DMS 273 (cell line): ENCODE results near the gene RASA3.
"Not testable (repeated sequence)": the region's sequence is repeated elsewhere in the genome, so short reads cannot be mapped to it uniquely, and the experiment has no call there.

Experiments used
- DNase-seq: peaks from one replicate; lab custom pipeline; 2025; ENCODE audit not compliant: unreplicated experiment; lab: John Stamatoyannopoulos, UW

The RASA3 gene

DNA sequence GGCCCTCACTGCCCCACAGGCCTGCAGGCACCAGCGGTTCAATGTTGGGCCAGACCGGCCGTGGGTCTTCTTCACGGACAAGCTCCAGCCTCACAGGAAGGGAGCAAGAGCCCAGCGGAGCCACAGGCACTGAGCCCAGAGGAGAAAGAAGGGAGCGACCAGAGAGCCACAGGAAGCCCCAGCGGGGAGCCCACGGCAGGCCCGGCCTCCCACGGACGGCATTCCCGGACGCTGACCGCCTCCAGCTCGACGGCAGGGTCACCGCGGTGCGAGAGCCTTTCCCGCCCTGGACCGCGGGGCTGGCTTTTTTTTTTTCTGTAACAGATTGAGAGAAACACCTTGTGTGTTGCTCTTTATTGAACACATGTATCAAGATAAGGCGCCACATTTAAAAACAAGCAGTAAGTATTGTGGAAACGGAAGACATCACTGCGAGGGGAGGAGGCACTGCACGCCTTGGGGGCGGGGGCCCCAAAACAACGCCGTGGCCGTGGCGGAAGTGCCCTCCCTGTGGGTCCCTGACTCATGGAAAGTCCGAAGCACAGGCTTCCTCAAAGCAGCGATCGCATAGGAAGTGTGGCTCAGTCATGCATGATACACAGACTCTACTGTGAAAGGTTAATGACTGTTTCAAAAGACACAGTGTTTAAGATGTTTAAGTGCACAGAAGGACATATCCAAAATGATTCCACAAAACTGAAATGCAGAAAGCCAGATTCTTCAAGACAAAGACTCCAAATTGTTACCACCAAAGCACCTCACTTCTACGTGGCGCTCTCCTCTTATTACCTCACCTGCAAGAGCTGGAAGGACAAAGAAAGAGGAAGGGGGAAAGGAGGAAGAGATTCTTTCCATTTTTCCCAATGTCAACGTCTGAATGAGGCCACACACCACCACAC, 3.5 kb downstream of the RASA3 start:
- no peak for DNase-seq

DNA sequence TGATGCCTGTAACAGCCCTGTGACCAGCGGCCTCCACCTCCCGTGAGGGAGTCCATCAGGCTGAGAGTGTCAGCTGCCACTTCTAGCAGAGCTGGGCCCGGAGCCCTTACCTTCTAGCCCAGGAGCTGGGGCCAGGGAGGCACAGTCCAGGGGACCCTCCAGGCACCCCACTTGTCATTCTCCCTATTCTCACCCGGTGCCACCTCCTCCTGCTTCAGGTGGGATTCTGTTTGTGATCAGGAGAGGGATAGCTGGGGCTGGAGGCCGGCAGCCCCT, 4.1 kb downstream of the RASA3 start:
- DNase-seq: no peak

DNA sequence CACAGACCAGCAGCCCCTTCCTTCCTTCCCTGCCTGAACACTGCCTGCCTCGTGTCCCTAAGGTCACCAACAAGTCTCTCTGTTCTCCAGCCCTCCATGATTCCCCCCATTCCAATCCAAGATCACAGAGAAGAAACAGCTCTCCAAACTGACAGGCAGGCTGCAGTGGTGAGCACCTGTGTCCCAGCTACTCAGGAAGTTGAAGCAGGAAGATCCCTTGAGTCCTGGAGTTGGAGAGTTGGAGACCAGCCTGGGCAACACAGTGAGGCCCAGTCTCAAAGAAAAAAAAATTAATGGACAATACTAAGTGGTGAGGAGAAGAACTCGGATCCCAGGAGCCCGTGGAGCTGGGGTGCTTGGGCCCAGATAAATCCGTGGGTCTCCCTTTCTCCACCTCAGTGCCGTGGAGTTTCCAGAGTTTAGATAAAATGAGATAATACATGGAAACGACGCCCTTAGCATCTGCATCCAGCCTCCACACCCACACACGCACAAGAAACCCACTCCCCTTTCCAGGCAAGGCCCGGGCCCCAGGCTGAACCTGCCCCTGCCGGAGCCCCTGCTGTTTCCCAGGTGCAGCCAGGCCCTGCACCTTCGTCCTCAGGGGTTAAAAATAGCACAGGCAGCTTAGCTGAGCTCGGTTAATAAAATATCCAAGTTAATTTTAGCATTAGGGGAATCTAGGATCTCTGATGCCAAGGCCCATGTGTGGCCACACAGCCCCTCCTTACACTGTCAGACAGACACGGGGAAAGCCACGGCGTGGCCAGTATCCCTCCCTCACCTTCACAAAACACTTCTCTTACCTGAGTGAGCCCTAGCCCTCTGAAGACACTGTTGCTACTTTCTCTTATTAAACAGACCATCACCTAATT, 4.7 kb downstream of the RASA3 start:
- no peak for DNase-seq

DNA sequence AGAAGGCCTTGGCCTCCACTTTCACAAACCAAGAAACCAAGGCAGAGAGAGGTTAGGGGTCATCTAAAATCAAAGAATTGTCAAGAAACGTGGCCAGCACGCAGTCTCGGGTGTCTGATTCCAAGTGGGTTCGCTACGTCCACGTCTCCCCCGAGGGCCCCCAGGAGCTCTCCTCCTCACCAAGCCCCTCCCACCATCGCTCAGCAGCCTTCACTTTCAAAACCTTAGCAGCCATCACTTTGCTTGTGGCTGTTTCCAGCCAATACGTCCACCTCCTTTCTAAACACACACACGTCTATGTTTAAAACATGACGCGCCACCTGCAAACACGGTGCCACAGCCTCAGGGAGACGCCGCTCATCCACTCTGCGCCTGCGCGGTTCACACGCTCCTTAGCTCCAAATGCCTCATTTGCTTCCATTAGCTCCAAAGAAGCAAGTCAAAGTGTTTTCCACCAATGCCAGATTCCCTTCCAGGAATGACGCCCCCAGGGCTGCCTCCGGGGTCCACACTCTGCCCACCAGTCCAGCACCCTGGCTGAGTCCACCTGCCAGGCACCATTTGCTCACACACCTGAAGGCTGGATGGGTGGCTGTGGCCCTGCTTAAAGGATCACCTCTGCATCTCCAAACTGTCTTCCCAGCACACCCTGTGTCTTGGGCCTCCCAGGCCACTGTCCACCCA, 5.5 kb downstream of the RASA3 start:
- no peak for DNase-seq

DNA sequence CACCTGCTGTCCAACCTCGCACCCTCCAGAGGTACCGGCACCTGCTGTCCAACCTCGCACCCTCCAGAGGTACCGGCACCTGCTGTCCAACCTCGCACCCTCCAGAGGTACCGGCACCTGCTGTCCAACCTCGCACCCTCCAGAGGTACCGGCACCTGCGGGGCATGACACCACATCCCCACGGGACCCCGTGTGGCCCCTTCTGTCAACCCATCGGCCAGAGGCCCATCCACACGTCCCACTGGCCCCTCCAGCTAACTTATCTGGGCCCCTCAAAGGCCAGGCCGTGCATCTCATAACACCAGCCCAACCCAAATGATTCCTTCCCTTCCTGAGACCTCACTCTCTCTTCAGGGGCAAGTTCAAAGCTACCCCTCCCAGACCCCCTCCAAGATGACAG, 6.3 kb downstream of the RASA3 start:
- not testable (repeated sequence) for DNase-seq

DNA sequence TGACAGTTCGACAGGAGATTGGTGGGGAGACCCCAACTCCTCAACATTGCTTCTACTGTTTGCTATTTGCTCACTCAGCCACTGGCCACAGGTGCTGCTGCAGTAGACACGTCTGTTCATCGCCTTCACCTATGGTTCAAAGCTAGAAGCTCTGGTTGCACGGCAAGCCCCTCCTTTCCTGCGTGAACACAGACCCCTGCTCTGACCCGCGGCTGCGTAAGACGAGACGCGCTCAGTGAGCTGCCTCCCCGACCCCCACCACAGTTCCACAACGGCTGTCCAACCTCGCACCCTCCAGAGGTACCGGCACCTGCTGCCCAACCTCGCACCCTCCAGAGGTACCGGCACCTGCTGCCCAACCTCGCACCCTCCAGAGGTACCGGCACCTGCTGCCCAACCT, 6.8 kb downstream of the RASA3 start:
- no peak for DNase-seq

DNA sequence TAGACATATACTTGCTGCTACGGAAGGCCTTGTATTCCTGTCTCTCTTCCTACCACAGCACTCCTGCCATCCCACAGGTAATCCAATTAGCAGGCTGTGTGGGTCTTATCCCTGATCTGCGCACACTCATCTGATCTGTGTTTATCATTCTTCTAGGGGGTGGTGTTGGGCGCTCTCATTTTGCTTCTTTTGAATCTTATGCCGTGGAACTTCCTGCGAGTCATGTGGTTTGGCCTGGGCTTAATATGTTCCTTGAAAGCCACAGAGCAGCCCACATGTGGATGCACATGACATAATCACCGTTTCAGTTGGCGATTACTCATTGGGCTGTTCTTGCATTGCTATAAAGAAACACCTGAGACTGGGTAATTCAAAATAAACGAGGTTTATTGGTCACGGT, 7.5 kb downstream of the RASA3 start:
- DNase-seq: no peak

DNA sequence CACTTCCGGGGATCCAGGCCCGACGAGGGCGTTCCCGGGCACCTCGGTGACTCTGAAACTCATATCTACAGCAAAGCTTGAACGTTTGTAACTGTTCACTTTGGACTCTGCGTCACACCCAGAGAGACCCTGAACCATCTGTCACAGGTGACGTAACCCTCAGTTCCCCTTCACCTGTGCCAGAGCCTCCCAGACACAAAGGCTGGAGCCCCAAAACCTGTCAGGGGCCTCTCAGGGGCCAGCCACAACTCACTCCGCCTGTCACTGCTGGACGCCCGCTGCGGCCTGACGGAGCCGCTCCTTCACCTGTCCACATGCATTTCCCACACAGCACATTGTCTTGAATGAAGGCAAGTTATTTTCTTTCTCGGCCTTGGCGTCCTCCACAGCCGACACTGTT, 8.0 kb downstream of the RASA3 start:
- DNase-seq: no peak

DNA sequence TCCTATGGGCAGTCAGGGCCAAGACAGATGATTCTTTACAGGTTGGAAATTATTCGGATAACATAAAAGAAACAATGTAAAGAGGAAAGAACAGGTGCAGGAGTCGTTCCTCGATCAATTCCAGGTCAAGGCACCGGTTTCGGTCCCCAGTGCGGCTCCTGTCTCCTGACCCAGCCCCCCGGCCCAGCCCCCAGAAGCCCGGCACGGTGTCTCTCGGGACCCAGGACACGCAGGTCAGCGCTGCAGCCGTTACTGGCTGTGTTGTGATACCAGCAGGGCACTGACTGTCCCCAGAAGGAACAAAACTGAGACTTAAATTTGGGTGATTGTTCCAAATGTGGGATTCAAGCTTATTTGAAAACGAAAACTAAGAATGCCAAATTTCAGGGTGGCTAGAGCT, 8.5 kb downstream of the RASA3 start:
- DNase-seq: no peak

DNA sequence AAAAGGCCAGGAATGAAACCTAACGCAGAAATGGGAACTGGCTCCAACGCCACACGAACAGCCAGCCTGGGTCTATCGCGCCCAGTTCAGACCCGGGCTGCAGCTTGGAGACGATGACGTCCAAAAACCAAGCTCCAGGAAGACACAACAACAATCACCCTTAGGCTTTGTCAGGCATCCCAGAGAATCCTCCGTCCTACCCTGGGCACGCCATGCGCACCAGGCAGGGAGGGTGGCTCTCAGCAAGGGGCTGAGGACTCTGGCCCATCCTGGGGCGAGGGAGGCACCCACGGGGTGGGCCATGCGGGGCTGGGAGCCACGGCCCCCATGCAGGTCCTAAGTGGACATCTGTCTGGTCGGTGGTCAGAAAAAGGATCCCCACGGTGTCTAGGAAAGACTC, 9.0 kb downstream of the RASA3 start:
- DNase-seq: no peak

DNA sequence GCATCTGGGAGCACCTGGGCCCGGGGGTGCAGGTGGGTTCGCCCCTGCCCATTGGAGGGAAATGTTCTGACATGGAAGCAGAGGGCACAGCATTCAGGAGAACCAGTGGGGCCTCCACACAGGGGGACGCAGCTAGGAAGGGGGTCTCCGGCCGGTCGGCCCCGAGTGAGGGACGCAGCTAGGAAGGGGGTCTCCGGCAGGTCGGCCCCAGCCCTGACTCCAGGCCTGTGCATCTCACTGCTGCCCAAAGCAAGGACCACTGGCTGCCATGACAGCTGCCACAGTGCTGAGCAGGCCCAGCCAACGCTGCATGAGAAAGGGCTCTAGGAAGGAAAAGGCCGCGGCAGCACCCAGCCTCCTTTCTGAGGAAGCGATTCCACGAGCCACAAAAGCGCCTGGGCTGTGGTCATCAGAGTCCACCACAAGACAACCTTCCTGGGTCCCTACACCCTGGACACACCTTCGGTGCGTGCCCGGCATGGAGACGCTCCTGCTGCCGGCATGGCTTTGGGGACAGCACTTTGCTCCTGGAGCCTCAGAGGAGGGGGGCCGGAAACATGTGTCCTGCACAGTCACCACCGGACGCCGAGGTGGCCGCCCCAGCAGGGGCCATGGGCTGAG, 9.7 kb downstream of the RASA3 start:
- DNase-seq: no peak

DNA sequence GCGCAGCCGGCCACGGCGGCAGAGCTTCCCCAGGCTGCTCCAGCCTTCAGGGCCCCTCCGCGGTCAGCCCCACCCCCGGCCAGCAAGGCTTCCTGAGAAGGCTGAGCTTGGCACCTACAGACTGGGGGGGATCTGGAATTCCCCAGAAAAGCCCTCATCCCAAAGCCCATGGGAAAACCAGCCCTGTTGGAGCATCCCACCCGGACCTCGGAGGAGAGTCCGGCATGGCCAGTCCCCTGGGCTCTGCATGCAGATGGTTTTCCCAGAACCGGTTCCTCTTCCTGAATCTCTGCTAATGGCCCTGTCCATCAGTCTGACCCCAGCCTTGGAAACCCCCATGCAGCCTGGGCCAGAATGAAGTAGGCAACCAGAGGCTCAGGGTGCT, 10.3 kb downstream of the RASA3 start:
- DNase-seq: no peak

DNA sequence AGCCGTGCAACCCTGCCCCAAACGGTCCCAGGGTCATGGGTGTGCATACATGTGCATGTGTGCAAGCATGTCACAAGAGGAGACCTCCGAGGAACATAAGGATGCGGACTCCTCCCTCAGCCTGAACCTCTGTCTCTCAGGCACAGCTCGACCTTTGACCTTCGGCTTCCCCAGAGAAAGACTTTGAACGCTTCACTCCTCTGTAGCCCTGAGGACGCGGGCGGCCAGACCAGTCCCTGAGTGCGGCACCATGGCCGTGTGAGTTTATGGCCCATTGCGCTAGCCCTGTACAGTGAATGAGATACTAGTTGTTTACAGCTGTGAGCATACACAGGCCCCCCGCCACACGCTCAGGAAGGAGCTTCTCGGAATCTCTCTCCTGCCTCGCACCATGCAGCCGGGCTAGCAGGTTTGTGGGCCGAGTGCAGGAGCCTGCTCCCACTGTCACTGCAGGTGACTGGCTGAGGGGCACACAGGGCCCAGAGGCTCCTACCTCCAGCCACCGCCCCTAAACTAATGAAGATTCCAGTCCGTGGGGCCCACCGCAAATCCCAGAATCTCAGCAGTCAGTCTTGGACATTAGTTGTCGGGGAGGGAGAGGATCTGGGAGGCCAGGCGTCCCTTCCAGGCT, 10.8 kb downstream of the RASA3 start:
- no peak for DNase-seq

DNA sequence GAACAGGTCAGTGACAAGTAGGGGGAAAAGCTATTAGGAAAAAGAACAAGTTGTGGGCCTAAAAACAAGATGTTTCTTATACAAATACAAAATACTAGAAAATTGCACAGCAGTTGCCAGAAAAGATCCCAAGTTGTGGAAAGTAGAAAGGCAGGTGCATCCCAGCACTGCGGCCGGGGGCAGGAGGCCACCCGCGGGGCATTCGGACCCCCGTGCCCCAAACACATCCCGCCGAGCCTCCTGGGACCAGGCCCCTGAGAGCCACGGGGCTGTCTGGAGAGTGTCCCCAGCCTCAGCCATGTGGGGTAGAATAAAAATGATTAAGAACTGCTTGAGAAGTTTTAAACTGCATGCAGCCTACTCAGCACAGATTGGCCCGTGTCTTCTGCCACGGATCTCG, 11.4 kb downstream of the RASA3 start:
- DNase-seq: no peak

DNA sequence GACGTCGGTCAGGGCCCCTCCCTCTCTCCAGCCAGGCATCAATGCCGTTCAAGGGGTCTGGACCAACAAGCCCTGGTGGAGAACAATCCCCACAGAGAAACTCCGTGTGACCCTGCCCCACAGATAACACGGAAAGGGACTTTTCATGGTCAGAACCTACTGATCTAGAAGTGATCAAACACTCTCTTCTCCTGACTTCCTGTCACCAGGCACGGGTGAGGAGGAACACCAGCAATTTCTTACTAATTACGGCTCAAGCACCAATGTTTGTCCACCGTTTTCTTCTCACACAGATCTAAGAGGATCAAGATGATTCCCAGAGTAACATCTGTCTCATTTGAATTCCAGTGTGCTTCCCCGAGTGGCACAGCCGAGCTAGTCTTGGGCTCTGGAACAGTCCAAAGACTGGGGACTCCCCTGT, 11.8 kb downstream of the RASA3 start:
- no peak for DNase-seq

DNA sequence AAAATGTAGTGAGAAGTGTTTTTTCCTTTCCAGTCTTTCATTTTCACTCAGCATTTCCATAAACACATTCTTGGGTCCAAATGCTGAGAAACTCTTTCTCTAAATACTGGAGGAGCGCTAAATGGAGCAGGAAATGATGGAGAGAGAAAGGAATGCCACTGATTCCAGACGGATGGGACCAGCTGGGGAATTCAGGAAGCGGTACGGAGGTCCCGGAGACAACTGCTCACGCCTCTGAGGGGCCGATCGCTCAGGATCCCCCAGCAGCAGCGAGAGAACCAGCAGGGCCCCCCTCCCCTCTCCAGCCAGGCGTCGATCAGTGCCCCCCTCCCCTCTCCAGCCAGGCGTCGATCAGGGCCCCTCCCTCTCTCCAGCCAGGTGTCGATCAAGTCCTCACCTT, 13.2 kb downstream of the RASA3 start:
- no peak for DNase-seq

DNA sequence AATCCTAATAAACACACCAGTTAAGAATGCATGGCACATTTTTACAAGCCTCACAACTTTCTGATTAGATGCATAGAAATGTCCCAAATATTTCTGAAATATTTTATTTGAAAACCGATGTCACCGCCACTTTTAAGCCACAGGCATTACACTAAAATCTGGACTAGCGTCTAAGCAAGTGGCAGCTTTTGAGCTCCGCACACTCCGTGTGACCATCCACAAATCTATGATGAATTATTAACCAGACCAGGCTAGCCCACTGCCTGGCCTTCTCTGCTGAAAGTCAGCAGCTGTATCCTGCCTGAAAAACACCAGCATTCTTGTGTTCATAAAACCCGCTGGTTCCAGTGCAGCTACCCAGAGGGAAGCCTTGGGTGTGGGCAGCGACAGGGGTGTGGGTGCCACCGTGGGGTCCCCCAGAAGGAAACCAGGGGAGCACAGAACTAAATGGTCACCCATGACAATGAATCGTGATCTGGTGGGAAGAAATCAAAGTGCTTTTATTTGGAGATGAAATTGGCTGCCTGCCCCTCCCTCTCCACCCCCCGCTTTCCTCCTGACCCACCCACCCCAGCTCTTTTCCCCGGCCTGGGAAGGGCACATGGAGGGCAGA, 13.8 kb downstream of the RASA3 start:
- no peak for DNase-seq

DNA sequence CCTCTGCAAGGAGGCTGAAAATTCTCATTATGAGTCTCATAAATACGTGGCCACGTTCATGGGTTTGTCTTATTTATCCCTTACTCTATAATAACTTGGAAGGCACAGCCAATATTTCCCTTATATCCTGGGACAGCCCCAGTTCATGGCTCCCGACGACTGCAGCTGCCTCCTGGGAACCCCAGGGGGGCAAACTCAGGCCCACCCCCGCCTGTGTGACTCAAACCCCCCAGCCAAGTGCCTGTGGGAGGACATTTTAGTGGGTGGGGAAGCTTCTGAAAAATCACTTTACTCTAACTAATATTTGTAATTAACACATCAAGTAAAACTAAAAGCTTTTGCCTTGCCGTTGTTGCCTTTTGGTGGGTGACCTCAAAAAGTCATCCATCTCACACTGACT, 14.3 kb downstream of the RASA3 start:
- no peak for DNase-seq

DNA sequence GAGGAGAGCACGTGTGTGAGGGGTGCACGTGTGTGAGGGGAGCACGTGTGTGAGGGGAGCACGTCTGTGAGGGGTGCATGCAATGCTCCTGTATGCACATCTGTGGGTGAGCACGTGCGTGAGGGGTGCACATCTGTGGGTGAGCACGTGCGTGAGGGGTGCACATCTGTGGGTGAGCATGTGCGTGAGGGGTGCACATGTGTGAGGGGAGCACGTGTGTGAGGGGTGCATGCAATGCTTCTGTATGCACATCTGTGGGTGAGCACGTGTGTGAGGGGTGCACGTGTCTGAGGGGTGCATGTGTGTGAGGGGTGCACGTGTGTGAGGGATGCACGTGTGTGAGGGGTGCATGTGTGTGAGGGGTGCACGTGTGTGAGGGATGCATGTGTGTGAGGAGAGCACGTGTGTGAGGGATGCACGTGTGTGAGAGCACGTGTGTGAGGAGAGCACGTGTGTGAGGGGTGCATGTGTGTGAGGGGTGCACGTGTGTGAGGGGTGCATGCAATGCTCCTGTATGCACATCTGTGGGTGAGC, 15.0 kb downstream of the RASA3 start:
- not testable (repeated sequence) for DNase-seq

DNA sequence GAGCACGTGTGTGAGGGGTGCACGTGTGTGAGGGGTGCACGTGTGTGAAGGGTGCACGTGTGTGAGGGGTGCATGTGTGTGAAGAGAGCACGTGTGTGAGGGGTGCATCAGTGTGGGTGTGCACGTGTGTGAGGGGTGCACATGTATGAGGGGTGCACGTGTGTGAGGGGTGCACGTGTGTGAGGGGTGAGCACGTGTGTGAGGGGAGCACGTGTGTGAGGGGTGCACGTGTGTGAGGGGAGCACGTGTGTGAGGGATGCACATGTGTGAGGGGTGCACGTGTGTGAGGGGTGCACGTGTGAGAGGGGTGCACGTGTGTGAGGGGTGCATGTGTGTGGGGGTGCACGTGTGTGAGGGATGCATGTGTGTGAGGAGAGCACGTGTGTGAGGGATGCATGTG, 15.7 kb downstream of the RASA3 start:
- no peak for DNase-seq
